TTC549 (cell line): Measurements from ENCODE around the gene PAPOLB.
"Not testable (repeated sequence)": the region's sequence is repeated elsewhere in the genome, so short reads cannot be mapped to it uniquely, and the experiment has no call there.

ENCODE experiments used
- FAIRE-seq: peaks from 2 replicates; lab custom pipeline; 2012; peaks lifted over from hg19 to GRCh38; lab: Jason Lieb, UNC

The PAPOLB gene

GRCh38 chr7:4861673-4862072, at the start of gene PAPOLB:
Gene PAPOLB, minus strand, starts transcription at chr7:4862030. Its CDS starts 220 bp downstream, at chr7:4861810.
- FAIRE-seq = no peak

GRCh38 chr7:4911111-4911828, 49.4 kb upstream of the PAPOLB start:
- FAIRE-seq = no peak

- no peak for FAIRE-seq
Observed at GRCh38 chr7:4906682-4907081, 44.9 kb upstream of the PAPOLB start.

- FAIRE-seq = no peak
Observed at GRCh38 chr7:4905171-4905570, 43.3 kb upstream of the PAPOLB start.

- FAIRE-seq = no peak
Observed at GRCh38 chr7:4904346-4904745, 42.5 kb upstream of the PAPOLB start.

GRCh38 chr7:4895766-4896165, 33.9 kb upstream of the PAPOLB start:
- no peak for FAIRE-seq

GRCh38 chr7:4894482-4894881, 32.7 kb upstream of the PAPOLB start:
- FAIRE-seq = no peak

- FAIRE-seq = no peak
Observed at GRCh38 chr7:4893929-4894475, 32.2 kb upstream of the PAPOLB start.

GRCh38 chr7:4893188-4893587, 31.4 kb upstream of the PAPOLB start:
- not testable (repeated sequence) for FAIRE-seq

GRCh38 chr7:4891522-4891921, 29.7 kb upstream of the PAPOLB start:
- not testable (repeated sequence) for FAIRE-seq

GRCh38 chr7:4889682-4890081, 27.9 kb upstream of the PAPOLB start:
- no peak for FAIRE-seq

- FAIRE-seq = no peak
Observed at GRCh38 chr7:4888161-4888560, 26.3 kb upstream of the PAPOLB start.

GRCh38 chr7:4886671-4887070, 24.8 kb upstream of the PAPOLB start:
- FAIRE-seq = no peak

- FAIRE-seq = no peak
Observed at GRCh38 chr7:4885317-4885807, 23.5 kb upstream of the PAPOLB start.

- FAIRE-seq = no peak
Observed at GRCh38 chr7:4884164-4884563, 22.3 kb upstream of the PAPOLB start.

GRCh38 chr7:4883372-4884144, 21.7 kb upstream of the PAPOLB start, which contains the start of gene RADIL:
Gene RADIL, minus strand, starts transcription at chr7:4883716. Its CDS starts 5,577 bp downstream, at chr7:4878139.
- FAIRE-seq = peak; percentile 11

- FAIRE-seq = no peak
Observed at GRCh38 chr7:4883033-4883371, 21.2 kb upstream of the PAPOLB start.

- FAIRE-seq = no peak
Observed at GRCh38 chr7:4882169-4883032, 20.6 kb upstream of the PAPOLB start.

GRCh38 chr7:4880218-4880617, 18.4 kb upstream of the PAPOLB start:
- FAIRE-seq = no peak

GRCh38 chr7:4879396-4880081, 17.7 kb upstream of the PAPOLB start:
- FAIRE-seq = no peak
